ENCODE results near the gene ARHGEF17.

ARHGEF17 gene

DNA sequence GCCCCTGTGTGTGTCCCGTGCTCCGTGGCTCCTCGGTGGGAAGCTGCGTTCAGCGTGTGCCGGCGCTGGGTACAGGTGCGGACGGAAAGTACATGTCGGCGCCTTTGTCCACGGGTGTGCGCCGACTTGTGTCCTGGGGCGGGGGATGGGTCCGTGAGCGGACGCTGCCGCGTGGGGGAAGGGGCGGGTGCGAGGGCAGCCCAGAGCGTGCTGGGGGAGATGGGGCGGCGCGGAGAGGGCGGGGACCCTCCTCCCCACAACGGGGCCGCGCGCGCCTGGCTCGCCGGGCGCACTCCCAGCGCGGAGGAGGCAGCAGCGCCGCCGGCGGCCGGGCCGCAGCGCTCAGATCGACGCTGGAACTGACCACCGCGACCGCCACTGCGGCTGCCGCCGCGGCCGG is 34.6 kb downstream of the ARHGEF17 start:
- Histone ChIP-seq H3K9me3 (replicated peaks; ENCODE audit: low read length) (no peaks in the 10 kb centered on the region), H3K9ac (ENCODE audit: low read depth, low read length) (no peak overlapping the region), H3K4me2 (ENCODE audit: low read length) (peak overlapping the region; percentile 26), H3K27me3 (ENCODE audit: control insufficient read depth, insufficient read depth, low read length) (no peaks in the 10 kb centered on the region), H3K4me1 (ENCODE audit: control insufficient read depth, insufficient read depth, low read length) (peaks cover 9% of the 10 kb centered on the region), H3K4me3 (ENCODE audit: low read length) (no peak overlapping the region), H3K36me3 (ENCODE audit: insufficient read depth, low read length) (peaks cover 12% of the 10 kb centered on the region)

DNA sequence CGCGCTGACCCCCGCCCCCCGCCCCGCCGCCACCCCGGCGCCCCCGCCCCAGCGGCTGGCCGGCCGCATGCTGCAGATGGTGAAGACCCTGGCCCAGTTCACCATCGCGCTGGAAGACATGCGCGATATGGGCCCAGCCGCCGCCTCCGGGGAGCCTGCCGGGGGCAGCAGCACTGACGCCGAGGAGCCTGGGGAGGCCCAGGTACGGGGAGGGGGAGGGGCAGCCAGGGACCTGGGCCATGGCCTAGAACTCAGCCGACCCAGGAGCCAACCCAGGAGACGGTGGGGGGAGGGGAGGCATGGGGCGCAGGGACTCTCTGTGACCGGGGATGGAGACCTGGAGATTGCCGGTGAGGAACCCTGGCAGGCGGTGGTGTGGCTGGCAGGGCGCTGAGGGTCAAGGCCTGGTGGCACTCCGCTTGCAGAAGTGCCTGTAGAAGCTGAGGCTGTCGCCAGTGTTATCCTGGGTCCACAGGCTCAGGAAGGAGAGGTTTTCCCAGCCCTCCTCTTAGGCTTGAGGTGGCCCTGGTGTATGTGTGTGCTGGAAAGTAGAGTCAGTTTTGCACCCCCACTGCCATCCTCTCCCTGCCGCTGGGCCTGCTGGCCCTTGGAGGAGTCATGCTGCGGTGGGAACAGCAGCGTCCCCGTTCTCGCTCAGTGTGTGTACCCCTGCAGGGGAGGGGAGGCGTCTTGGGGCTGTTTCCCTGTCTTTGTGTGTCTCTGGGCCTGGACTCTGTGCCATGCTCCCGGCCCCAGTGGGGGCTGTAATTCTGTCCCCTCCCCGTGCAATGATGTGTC is 35.2 kb downstream of the ARHGEF17 start:
- Histone ChIP-seq H3K36me3 (ENCODE audit: insufficient read depth, low read length) (peaks cover 14% of the 10 kb centered on the region), H3K4me3 (ENCODE audit: low read length) (no peak overlapping the region), H3K4me1 (ENCODE audit: control insufficient read depth, insufficient read depth, low read length) (peaks cover 9% of the 10 kb centered on the region), H3K4me2 (ENCODE audit: low read length) (no peak overlapping the region), H3K9me3 (replicated peaks; ENCODE audit: low read length) (no peaks in the 10 kb centered on the region), H3K9ac (ENCODE audit: low read depth, low read length) (no peak overlapping the region), H3K27me3 (ENCODE audit: control insufficient read depth, insufficient read depth, low read length) (no peaks in the 10 kb centered on the region)

DNA sequence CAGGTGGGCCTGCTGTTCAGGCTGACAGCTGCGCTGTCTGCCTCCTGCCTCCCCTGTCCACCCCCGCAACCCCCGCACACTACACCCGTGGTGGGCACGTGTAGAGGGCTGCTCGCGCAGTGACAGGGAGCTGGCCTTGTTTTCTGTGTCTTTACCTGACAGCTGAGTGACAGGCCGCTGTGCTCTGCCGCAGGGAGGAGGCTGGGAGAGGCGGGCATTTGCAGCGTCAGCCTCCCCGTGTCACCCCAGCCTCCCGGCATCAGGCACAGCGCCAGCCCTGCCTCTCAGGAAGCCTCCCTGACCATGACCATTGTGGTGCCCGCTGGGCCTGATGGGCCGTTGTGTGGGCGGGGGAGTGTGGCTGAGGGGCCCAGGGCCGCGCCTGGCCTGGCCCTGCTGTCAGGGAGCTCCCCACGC is 36.1 kb downstream of the ARHGEF17 start:
- peak overlapping the region; percentile 29 for H3K4me2 ChIP-seq (ENCODE audit: low read length)
- H3K4me3 ChIP-seq (ENCODE audit: low read length), result no peak overlapping the region
- peaks cover 9% of the 10 kb centered on the region for H3K4me1 ChIP-seq (ENCODE audit: control insufficient read depth, insufficient read depth, low read length)
- H3K9me3 ChIP-seq (replicated peaks; ENCODE audit: low read length), result no peaks in the 10 kb centered on the region
- H3K9ac ChIP-seq (ENCODE audit: low read depth, low read length), result no peak overlapping the region
- peaks cover 14% of the 10 kb centered on the region for H3K36me3 ChIP-seq (ENCODE audit: insufficient read depth, low read length)
- H3K27me3 ChIP-seq (ENCODE audit: control insufficient read depth, insufficient read depth, low read length), result no peaks in the 10 kb centered on the region

DNA sequence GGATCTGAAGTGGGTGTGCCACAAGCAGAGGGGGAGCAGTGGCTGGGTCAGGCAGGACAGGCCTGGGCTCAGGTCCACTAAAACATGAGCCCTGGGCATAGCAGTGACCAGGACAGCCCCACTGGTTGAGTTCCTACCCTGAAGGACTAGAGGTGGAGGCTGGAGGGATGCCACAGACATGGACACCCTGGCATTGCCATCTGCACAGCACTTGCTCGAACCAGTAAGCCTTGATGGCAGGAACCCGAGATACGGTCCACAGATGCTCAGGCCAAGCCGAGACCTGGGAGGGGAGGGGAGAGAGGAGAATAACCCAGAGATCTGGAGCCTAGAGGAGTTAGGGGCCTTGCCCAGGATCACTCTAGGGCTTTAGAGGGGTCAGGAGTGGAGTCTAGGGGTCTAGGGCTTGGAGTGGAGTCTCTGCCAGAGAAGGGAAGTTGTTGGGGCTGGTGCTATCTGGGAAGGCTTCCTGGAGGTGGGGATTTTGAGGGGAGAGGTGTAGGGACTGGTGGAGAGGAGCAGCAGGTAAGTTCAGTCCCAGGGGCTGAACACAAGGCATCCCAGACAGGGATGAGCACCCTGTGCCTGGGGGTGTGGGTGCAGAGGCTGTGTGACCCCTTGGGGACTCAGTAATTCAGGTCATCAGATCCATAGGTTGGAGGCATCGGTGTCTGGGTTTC is 37.5 kb downstream of the ARHGEF17 start:
- Histone ChIP-seq H3K9ac (ENCODE audit: low read depth, low read length) (no peak overlapping the region), H3K9me3 (replicated peaks; ENCODE audit: low read length) (no peaks in the 10 kb centered on the region), H3K4me3 (ENCODE audit: low read length) (no peak overlapping the region), H3K4me1 (ENCODE audit: control insufficient read depth, insufficient read depth, low read length) (peaks cover 9% of the 10 kb centered on the region), H3K36me3 (ENCODE audit: insufficient read depth, low read length) (peaks cover 14% of the 10 kb centered on the region), H3K4me2 (ENCODE audit: low read length) (no peak overlapping the region), H3K27me3 (ENCODE audit: control insufficient read depth, insufficient read depth, low read length) (no peaks in the 10 kb centered on the region)

DNA sequence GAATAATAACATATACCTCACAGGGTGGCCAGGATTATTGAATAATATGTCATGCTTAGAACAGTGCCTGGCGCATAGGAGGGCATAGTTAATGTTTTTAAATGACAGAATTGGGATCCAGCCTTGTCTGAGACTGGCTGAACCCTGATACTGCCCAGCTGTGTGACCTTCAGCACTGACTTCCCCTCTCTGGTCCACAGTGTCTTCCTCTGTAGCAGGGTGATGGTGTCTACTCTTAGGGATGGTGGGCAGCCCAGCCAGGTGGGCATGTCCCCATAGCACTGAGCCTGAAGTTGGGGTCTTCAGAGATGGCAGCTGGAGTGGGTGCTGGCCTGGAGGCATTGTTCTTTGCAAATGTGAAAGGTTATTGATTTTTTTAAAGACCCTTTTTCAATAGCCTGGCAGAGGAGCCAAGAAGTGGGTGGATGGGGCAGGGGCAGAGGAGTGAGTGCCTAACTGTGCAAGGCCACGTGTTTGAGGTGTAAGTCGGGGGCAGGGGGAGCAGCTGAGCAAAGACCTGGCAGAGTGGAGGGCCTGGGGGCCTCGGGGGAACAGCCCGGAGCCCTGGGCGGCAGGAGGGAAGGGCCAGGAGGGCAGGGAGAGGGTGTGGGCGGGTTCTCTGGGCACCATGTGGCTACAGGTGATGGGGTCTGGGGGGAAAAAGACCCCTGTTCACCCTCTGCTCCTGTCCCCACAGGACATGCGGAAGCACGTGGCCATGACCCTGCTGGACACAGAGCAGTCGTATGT is 38.3 kb downstream of the ARHGEF17 start:
- Histone ChIP-seq H3K4me1 (ENCODE audit: control insufficient read depth, insufficient read depth, low read length) (peaks cover 10% of the 10 kb centered on the region), H3K9ac (ENCODE audit: low read depth, low read length) (no peak overlapping the region), H3K9me3 (replicated peaks; ENCODE audit: low read length) (no peaks in the 10 kb centered on the region), H3K27me3 (ENCODE audit: control insufficient read depth, insufficient read depth, low read length) (no peaks in the 10 kb centered on the region), H3K4me2 (ENCODE audit: low read length) (no peak overlapping the region), H3K36me3 (ENCODE audit: insufficient read depth, low read length) (peaks cover 14% of the 10 kb centered on the region), H3K4me3 (ENCODE audit: low read length) (no peak overlapping the region)

DNA sequence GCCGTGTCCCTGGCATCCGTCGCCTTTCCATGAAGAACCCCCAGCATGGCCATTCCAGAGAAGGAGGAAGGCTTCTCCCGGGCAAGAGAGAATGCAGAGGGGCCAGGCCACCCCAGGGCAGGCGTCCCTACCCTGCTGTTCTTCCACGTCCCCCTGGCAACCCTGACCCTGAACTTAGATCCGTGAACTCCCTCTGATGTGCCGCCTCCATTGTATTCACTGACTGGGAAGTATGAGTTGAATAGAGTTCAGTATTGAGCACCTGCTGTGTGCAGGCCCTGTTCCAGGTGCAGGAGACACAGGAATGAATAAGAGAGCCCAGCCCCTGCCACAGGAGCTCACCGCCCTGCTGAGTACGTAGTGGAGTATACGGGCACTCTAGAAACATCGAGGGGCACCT is 39.0 kb downstream of the ARHGEF17 start:
- H3K9ac ChIP-seq (ENCODE audit: low read depth, low read length), result no peak overlapping the region
- peaks cover 14% of the 10 kb centered on the region for H3K36me3 ChIP-seq (ENCODE audit: insufficient read depth, low read length)
- H3K9me3 ChIP-seq (replicated peaks; ENCODE audit: low read length), result no peaks in the 10 kb centered on the region
- H3K4me1 ChIP-seq (ENCODE audit: control insufficient read depth, insufficient read depth, low read length), result peaks cover 12% of the 10 kb centered on the region
- no peak overlapping the region for H3K4me3 ChIP-seq (ENCODE audit: low read length)
- H3K27me3 ChIP-seq (ENCODE audit: control insufficient read depth, insufficient read depth, low read length), result no peaks in the 10 kb centered on the region
- H3K4me2 ChIP-seq (ENCODE audit: low read length), result no peak overlapping the region

DNA sequence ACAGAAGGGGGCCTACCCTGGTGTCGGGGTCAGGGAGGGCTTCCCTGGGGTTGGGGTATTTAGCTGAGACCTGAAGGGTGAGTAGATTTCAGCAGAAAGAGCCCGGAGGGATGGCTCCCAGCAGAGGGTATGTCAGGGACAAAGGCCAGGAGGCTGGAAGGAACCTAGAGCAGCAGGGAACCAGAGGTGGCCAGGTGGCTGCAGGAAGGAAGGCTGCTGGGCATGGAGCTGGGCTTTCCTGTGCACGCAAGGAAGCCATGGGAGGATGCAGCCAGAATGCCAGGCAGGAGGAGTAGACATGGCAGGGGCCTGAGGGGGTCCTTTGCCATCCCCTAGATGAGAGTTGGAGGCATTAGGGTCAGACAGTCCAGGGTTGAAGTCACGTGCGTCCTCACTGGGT is 40.8 kb downstream of the ARHGEF17 start:
- Histone ChIP-seq H3K4me3 (ENCODE audit: low read length) (no peak overlapping the region), H3K27me3 (ENCODE audit: control insufficient read depth, insufficient read depth, low read length) (no peaks in the 10 kb centered on the region), H3K4me2 (ENCODE audit: low read length) (no peak overlapping the region), H3K9me3 (replicated peaks; ENCODE audit: low read length) (no peaks in the 10 kb centered on the region), H3K4me1 (ENCODE audit: control insufficient read depth, insufficient read depth, low read length) (peaks cover 11% of the 10 kb centered on the region), H3K36me3 (ENCODE audit: insufficient read depth, low read length) (peaks cover 18% of the 10 kb centered on the region), H3K9ac (ENCODE audit: low read depth, low read length) (no peak overlapping the region)

DNA sequence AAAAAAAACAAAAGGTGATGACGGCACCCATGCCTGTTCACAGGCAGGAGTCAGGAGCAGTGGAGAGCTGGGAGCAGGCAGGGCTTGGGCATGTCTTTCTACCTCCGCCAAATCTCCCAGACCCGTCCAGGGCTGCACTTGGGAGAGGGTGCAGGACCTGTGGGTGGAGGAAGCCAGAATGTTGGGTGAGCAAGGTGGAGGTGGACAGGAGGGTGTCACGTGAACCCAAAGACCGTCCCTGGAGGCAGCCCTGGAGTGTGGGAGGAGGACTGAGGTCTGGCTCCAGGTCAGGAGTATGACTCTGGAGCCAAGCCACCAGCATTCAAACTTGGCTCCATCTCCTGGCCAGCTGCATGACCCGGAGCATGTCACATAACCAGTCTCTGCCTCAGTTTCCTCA is 41.6 kb downstream of the ARHGEF17 start:
- no peak overlapping the region for H3K9ac ChIP-seq (ENCODE audit: low read depth, low read length)
- H3K4me3 ChIP-seq (ENCODE audit: low read length), result no peak overlapping the region
- H3K4me1 ChIP-seq (ENCODE audit: control insufficient read depth, insufficient read depth, low read length), result peaks cover 3% of the 10 kb centered on the region
- peaks cover 18% of the 10 kb centered on the region for H3K36me3 ChIP-seq (ENCODE audit: insufficient read depth, low read length)
- no peak overlapping the region for H3K4me2 ChIP-seq (ENCODE audit: low read length)
- no peaks in the 10 kb centered on the region for H3K9me3 ChIP-seq (replicated peaks; ENCODE audit: low read length)
- H3K27me3 ChIP-seq (ENCODE audit: control insufficient read depth, insufficient read depth, low read length), result no peaks in the 10 kb centered on the region

DNA sequence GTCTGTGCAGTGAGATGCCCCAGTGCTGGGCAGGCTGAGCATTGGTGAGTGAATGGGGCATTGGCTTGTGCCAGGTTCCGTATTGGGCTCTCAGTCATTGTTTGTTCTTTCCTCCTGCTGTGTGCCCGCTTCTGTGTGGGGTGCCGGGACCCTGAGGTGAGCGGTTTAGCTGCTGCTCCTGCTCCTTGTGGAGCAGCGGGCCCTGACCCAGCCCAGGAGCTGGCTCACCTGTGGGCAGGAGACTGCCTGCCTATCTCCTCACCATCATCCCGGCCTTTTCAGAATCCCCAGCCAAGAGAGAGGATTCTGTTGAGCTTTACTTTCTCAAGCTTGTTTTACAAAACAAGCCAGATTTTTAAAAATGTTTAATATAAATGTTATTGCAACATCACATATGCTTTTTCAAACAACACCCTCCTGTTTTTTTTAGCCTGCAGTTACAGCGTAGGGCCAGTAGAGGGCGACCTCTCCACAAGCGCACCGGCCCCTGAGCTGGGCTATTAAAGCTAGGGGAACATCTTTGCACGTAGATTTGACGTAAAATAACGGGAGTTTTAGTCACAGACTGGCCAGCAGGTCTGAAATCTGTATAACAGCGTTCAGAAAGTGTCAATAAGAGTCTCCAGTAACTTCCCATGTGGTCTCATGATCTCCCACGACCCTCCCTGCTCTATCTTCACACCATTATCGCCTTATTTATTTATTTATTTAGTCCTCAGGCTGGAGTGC is 43.0 kb downstream of the ARHGEF17 start:
- no peaks in the 10 kb centered on the region for H3K9me3 ChIP-seq (replicated peaks; ENCODE audit: low read length)
- peaks cover 3% of the 10 kb centered on the region for H3K4me1 ChIP-seq (ENCODE audit: control insufficient read depth, insufficient read depth, low read length)
- peak overlapping the region; percentile 19 for H3K4me2 ChIP-seq (ENCODE audit: low read length)
- H3K36me3 ChIP-seq (ENCODE audit: insufficient read depth, low read length), result peaks cover 27% of the 10 kb centered on the region
- H3K9ac ChIP-seq (ENCODE audit: low read depth, low read length), result peak overlapping the region; percentile 37
- H3K4me3 ChIP-seq (ENCODE audit: low read length), result no peak overlapping the region
- no peaks in the 10 kb centered on the region for H3K27me3 ChIP-seq (ENCODE audit: control insufficient read depth, insufficient read depth, low read length)

DNA sequence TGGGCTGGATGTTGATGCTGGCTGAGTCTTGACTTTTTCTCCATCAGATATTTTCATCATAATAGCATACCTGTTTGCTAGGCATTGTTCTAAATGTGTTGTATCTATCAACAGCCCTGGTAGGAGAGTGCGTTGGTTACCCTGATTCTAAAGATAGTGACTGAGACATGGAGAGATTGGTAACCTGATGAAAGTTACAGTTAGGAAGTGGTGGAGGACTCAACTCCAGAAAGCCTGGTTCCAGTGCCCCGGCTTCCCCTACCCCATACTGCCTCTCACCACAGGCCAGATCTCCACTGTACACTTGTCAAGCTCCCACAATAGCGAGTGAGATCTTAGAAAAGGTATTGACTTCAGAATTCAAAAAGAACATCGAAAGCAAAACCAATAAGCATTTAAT is 45.3 kb downstream of the ARHGEF17 start:
- Histone ChIP-seq H3K4me2 (ENCODE audit: low read length) (no peak overlapping the region), H3K9me3 (replicated peaks; ENCODE audit: low read length) (no peaks in the 10 kb centered on the region), H3K9ac (ENCODE audit: low read depth, low read length) (no peak overlapping the region), H3K4me1 (ENCODE audit: control insufficient read depth, insufficient read depth, low read length) (peaks cover 10% of the 10 kb centered on the region), H3K4me3 (ENCODE audit: low read length) (no peak overlapping the region), H3K27me3 (ENCODE audit: control insufficient read depth, insufficient read depth, low read length) (no peaks in the 10 kb centered on the region), H3K36me3 (ENCODE audit: insufficient read depth, low read length) (peaks cover 32% of the 10 kb centered on the region)

DNA sequence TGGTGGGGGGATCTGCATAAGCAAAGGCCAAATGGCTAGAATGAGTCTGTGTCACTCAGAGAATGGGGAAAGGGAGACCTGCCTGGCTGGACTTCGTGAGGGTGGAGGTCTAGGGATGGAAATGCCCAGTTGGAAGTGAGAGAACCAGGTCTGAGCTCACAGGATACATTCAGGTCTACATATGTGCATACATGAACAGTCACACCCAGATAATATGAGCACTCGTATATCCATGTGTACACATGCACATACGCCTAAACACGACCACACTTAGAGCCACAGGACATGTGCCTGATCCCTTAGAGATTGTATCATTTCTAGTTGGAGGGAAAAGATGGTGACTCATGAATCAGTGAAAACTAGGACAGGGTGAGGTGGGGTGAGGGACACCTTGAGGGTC is 47.0 kb downstream of the ARHGEF17 start:
- no peak overlapping the region for H3K4me3 ChIP-seq (ENCODE audit: low read length)
- H3K4me2 ChIP-seq (ENCODE audit: low read length), result no peak overlapping the region
- H3K9me3 ChIP-seq (replicated peaks; ENCODE audit: low read length), result no peaks in the 10 kb centered on the region
- H3K4me1 ChIP-seq (ENCODE audit: control insufficient read depth, insufficient read depth, low read length), result peaks cover 25% of the 10 kb centered on the region
- H3K9ac ChIP-seq (ENCODE audit: low read depth, low read length), result no peak overlapping the region
- H3K36me3 ChIP-seq (ENCODE audit: insufficient read depth, low read length), result peaks cover 41% of the 10 kb centered on the region
- no peaks in the 10 kb centered on the region for H3K27me3 ChIP-seq (ENCODE audit: control insufficient read depth, insufficient read depth, low read length)

Measured in skeletal muscle satellite cell (primary cell).